ENCODE data around the gene C2orf78.

The C2orf78 gene

GRCh38 chr2:73836141-73836943, 52.4 kb downstream of the C2orf78 start:
- peaks cover 18% of the 10 kb centered on the region for H3K36me3 ChIP-seq (ENCODE audit: control insufficient read depth, insufficient read depth, low read length)
- DNase-seq (ENCODE audit: extremely low read depth, insufficient read length) = no peak
- H3K27me3 ChIP-seq (replicated peaks; ENCODE audit: control insufficient read depth, insufficient read depth, low read length) = no peaks in the 10 kb centered on the region
- no peak for TF ChIP-seq CTCF (IDR thresholded peaks at IDR 0.05; ENCODE audit: insufficient read depth, low read length, poor library complexity, severe bottlenecking)
- H3K4me3 ChIP-seq (replicated peaks; ENCODE audit: low read depth, low read length) = no peak overlapping the region

GRCh38 chr2:73837847-73838585, 54.0 kb downstream of the C2orf78 start:
- TF ChIP-seq CTCF (IDR thresholded peaks at IDR 0.05; ENCODE audit: insufficient read depth, low read length, poor library complexity, severe bottlenecking) = no peak
- no peak for DNase-seq (ENCODE audit: extremely low read depth, insufficient read length)
- no peak overlapping the region for H3K4me3 ChIP-seq (replicated peaks; ENCODE audit: low read depth, low read length)
- peaks cover 15% of the 10 kb centered on the region for H3K36me3 ChIP-seq (ENCODE audit: control insufficient read depth, insufficient read depth, low read length)
- H3K27me3 ChIP-seq (replicated peaks; ENCODE audit: control insufficient read depth, insufficient read depth, low read length) = no peaks in the 10 kb centered on the region

GRCh38 chr2:73838889-73839534, 55.0 kb downstream of the C2orf78 start:
- Histone ChIP-seq H3K36me3 (ENCODE audit: control insufficient read depth, insufficient read depth, low read length) (peaks cover 10% of the 10 kb centered on the region), H3K4me3 (replicated peaks; ENCODE audit: low read depth, low read length) (no peak overlapping the region)
- TF ChIP-seq CTCF (IDR thresholded peaks at IDR 0.05; ENCODE audit: insufficient read depth, low read length, poor library complexity, severe bottlenecking) = no peak

GRCh38 chr2:73839653-73840411, 55.8 kb downstream of the C2orf78 start:
- DNase-seq (ENCODE audit: extremely low read depth, insufficient read length) = no peak
- Histone ChIP-seq H3K36me3 (ENCODE audit: control insufficient read depth, insufficient read depth, low read length) (peaks cover 14% of the 10 kb centered on the region), H3K4me3 (replicated peaks; ENCODE audit: low read depth, low read length) (no peak overlapping the region), H3K27me3 (replicated peaks; ENCODE audit: control insufficient read depth, insufficient read depth, low read length) (no peaks in the 10 kb centered on the region)
- no peak for TF ChIP-seq CTCF (IDR thresholded peaks at IDR 0.05; ENCODE audit: insufficient read depth, low read length, poor library complexity, severe bottlenecking)

More at GRCh38 chr2:73838889-73839534, 55.0 kb downstream of the C2orf78 start:
- H3K27me3 ChIP-seq (replicated peaks; ENCODE audit: control insufficient read depth, insufficient read depth, low read length) = no peaks in the 10 kb centered on the region
- no peak for DNase-seq (ENCODE audit: extremely low read depth, insufficient read length)

GRCh38 chr2:73841912-73842738, 58.1 kb downstream of the C2orf78 start:
- H3K27me3 ChIP-seq (replicated peaks; ENCODE audit: control insufficient read depth, insufficient read depth, low read length) = no peaks in the 10 kb centered on the region
- DNase-seq (ENCODE audit: extremely low read depth, insufficient read length) = no peak

More at GRCh38 chr2:73841912-73842738, 58.1 kb downstream of the C2orf78 start:
- H3K4me3 ChIP-seq (replicated peaks; ENCODE audit: low read depth, low read length) = no peak overlapping the region
- H3K36me3 ChIP-seq (ENCODE audit: control insufficient read depth, insufficient read depth, low read length) = peaks cover 8% of the 10 kb centered on the region
- TF ChIP-seq CTCF (IDR thresholded peaks at IDR 0.05; ENCODE audit: insufficient read depth, low read length, poor library complexity, severe bottlenecking) = no peak
